Measurements from ENCODE around the gene SMOC1.

- TF ChIP-seq CTCF (IDR thresholded peaks at IDR 0.05) (no peak), ZFX (IDR thresholded peaks at IDR 0.05; ENCODE audit: borderline replicate concordance) (no peak)
Observed at GRCh38 chr14:70043001-70043400, 163.8 kb downstream of the SMOC1 start.
